Measurements from ENCODE around the gene NACC1.

DNA sequence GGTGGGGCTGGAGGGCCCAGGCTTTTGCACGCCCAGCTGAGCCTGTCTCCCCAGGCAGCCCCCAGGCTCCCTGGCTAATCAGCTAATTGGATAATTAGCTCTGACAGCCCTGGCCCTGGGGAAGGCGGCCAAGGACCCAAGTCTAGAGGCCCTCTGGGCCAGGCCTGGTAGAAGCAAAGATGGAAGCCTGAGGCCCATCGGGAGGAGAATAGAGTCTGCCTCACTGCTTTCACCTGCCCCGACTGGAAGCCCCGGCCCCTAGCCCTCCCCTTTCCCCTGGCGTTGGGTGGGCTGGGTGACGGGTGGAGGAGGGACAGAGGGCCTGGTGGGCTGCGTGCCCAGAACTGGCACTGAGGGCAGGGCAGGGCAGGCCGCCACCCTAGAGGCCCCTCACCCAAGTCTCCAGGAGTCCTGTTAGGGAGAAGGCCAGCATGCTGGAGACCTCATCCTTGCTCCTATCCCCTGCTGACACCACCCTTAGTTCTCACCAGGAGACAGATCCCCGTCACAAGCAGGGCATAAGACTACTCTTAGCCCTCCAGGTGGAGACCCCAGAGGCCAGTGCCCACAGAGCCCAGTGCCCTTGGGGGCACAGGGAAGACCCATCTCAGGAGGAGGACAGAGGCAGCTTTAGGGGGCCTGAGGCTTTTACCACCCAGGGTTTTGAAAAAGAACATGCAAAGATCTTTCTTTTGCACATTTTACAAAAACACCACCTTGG lies 27.4 kb upstream of the NACC1 start:
- no peak for TF ChIP-seq YY1 (IDR thresholded peaks at IDR 0.05; ENCODE audit: low read depth)
- no peak for TF ChIP-seq TAF1 (IDR thresholded peaks at IDR 0.05; ENCODE audit: low read depth)
- TF ChIP-seq TEAD4 (IDR thresholded peaks at IDR 0.05): no peak
- no peak for TF ChIP-seq CEBPB (IDR thresholded peaks at IDR 0.05)
- TF ChIP-seq EGR1 (IDR thresholded peaks at IDR 0.05): no peak
- TF ChIP-seq, protein P1, sequence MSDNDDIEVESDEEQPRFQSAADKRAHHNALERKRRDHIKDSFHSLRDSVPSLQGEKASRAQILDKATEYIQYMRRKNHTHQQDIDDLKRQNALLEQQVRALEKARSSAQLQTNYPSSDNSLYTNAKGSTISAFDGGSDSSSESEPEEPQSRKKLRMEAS (IDR thresholded peaks at IDR 0.05): no peak
